Measurements from ENCODE around the gene CA5A. TPM values are rescaled to one million over a fixed set of nuclear protein-coding genes. Genes with fewer than 3 reads are reported as not detected.

CA5A gene
- polyA plus RNA-seq, 4 donors, result under 0.01 TPM; not detected in 3

GRCh38 chr16:87954826-87955225, 18.5 kb upstream of the CA5A start:
- no peak for FAIRE-seq

GRCh38 chr16:87954361-87954760, 18.0 kb upstream of the CA5A start:
- Histone ChIP-seq H3K4me1 (ENCODE audit: control insufficient read depth in 3 of 3, insufficient read depth in 2 of 3, low read depth in 1 of 3, low read length in 2 of 3) (peaks cover 5 to 11% (median 5%) of the 10 kb centered on the region in 3 donors), H3K9me3 (ENCODE audit: control insufficient read depth in 2 of 2, insufficient read depth in 1 of 2, low read depth in 1 of 2, low read length in 1 of 2) (no peaks in the 10 kb centered on the region), H3K4me3 (ENCODE audit: low read depth in 1 of 3, low read length in 3 of 3) (no peak overlapping the region), H3K27me3 (ENCODE audit: control insufficient read depth in 3 of 3, insufficient read depth in 3 of 3, low read length in 3 of 3) (no peaks in the 10 kb centered on the region), H3K36me3 (ENCODE audit: control insufficient read depth in 3 of 3, insufficient read depth in 2 of 3, low read depth in 1 of 3, low read length in 3 of 3) (peaks cover 0 to 48% (median 0%) of the 10 kb centered on the region in 3 donors), H3K27ac (ENCODE audit: low read depth in 1 of 3, low read length in 2 of 3) (peak overlapping the region in 2 of 3 donors; percentile 36 to 76)
- FAIRE-seq (no peak), DNase-seq (no peak)
- 78 to 84% (median 79%) methylated on average over 14 of the region's 14 CpGs for WGBS, 3 donors

More at GRCh38 chr16:87954826-87955225, 18.5 kb upstream of the CA5A start:
- Histone ChIP-seq H3K4me1 (ENCODE audit: control insufficient read depth in 3 of 3, insufficient read depth in 2 of 3, low read depth in 1 of 3, low read length in 2 of 3) (peaks cover 5 to 11% (median 5%) of the 10 kb centered on the region in 3 donors), H3K9me3 (ENCODE audit: control insufficient read depth in 2 of 2, insufficient read depth in 1 of 2, low read depth in 1 of 2, low read length in 1 of 2) (no peaks in the 10 kb centered on the region), H3K27ac (ENCODE audit: low read depth in 1 of 3, low read length in 2 of 3) (peak overlapping the region in 1 of 3 donors; percentile 76), H3K36me3 (ENCODE audit: control insufficient read depth in 3 of 3, insufficient read depth in 2 of 3, low read depth in 1 of 3, low read length in 3 of 3) (peaks cover 0 to 49% (median 0%) of the 10 kb centered on the region in 3 donors), H3K27me3 (ENCODE audit: control insufficient read depth in 3 of 3, insufficient read depth in 3 of 3, low read length in 3 of 3) (no peaks in the 10 kb centered on the region), H3K4me3 (ENCODE audit: low read depth in 1 of 3, low read length in 3 of 3) (no peak overlapping the region)
- 58 to 71% (median 60%) methylated on average over 14 to 15 of the region's 15 CpGs for WGBS, 3 donors
- no peak for DNase-seq

GRCh38 chr16:87953308-87954215, 17.2 kb upstream of the CA5A start:
- H3K9me3 ChIP-seq (ENCODE audit: control insufficient read depth in 2 of 2, insufficient read depth in 1 of 2, low read depth in 1 of 2, low read length in 1 of 2), result no peaks in the 10 kb centered on the region
- WGBS, 3 donors, result 69 to 78% (median 76%) methylated on average over 15 of the region's 15 CpGs
- FAIRE-seq (no peak), DNase-seq (no peak)
- peak overlapping the region in 2 of 3 donors; percentile 36 to 76 for H3K27ac ChIP-seq (ENCODE audit: low read depth in 1 of 3, low read length in 2 of 3)
- no peaks in the 10 kb centered on the region for H3K27me3 ChIP-seq (ENCODE audit: control insufficient read depth in 3 of 3, insufficient read depth in 3 of 3, low read length in 3 of 3)
- H3K36me3 ChIP-seq (ENCODE audit: control insufficient read depth in 3 of 3, insufficient read depth in 2 of 3, low read depth in 1 of 3, low read length in 3 of 3), result peaks cover 0 to 42% (median 0%) of the 10 kb centered on the region in 3 donors
- no peak overlapping the region for H3K4me3 ChIP-seq (ENCODE audit: low read depth in 1 of 3, low read length in 3 of 3)
- H3K4me1 ChIP-seq (ENCODE audit: control insufficient read depth in 3 of 3, insufficient read depth in 2 of 3, low read depth in 1 of 3, low read length in 2 of 3), result peaks cover 5 to 14% (median 5%) of the 10 kb centered on the region in 3 donors

GRCh38 chr16:87952751-87953150, 16.4 kb upstream of the CA5A start:
- Histone ChIP-seq H3K27me3 (ENCODE audit: control insufficient read depth in 3 of 3, insufficient read depth in 3 of 3, low read length in 3 of 3) (no peaks in the 10 kb centered on the region), H3K27ac (ENCODE audit: low read depth in 1 of 3, low read length in 2 of 3) (no peak overlapping the region), H3K36me3 (ENCODE audit: control insufficient read depth in 3 of 3, insufficient read depth in 2 of 3, low read depth in 1 of 3, low read length in 3 of 3) (peaks cover 0 to 36% (median 0%) of the 10 kb centered on the region in 3 donors), H3K4me3 (ENCODE audit: low read depth in 1 of 3, low read length in 3 of 3) (no peak overlapping the region), H3K9me3 (ENCODE audit: control insufficient read depth in 2 of 2, insufficient read depth in 1 of 2, low read depth in 1 of 2, low read length in 1 of 2) (no peaks in the 10 kb centered on the region), H3K4me1 (ENCODE audit: control insufficient read depth in 3 of 3, insufficient read depth in 2 of 3, low read depth in 1 of 3, low read length in 2 of 3) (peaks cover 5 to 20% (median 5%) of the 10 kb centered on the region in 3 donors)
- 90 to 91% (median 91%) methylated on average over 16 of the region's 16 CpGs for WGBS, 3 donors
- FAIRE-seq (no peak), DNase-seq (no peak)

GRCh38 chr16:87951552-87952538, 15.5 kb upstream of the CA5A start:
- DNase-seq (peak; percentile 56 to 73), FAIRE-seq (no peak)
- H3K4me1 ChIP-seq (ENCODE audit: control insufficient read depth in 3 of 3, insufficient read depth in 2 of 3, low read depth in 1 of 3, low read length in 2 of 3), result peaks cover 5 to 24% (median 5%) of the 10 kb centered on the region in 3 donors
- no peaks in the 10 kb centered on the region for H3K27me3 ChIP-seq (ENCODE audit: control insufficient read depth in 3 of 3, insufficient read depth in 3 of 3, low read length in 3 of 3)
- H3K27ac ChIP-seq (ENCODE audit: low read depth in 1 of 3, low read length in 2 of 3), result peak overlapping the region; percentile 90 to 99 (median 92)
- 1 to 2% (median 2%) methylated on average over 49 to 82 of the region's 82 CpGs for WGBS, 3 donors
- no peaks in the 10 kb centered on the region for H3K9me3 ChIP-seq (ENCODE audit: control insufficient read depth in 2 of 2, insufficient read depth in 1 of 2, low read depth in 1 of 2, low read length in 1 of 2)
- peak overlapping the region; percentile 93 to 95 (median 93) for H3K4me3 ChIP-seq (ENCODE audit: low read depth in 1 of 3, low read length in 3 of 3)
- peaks cover 0 to 27% (median 0%) of the 10 kb centered on the region in 3 donors for H3K36me3 ChIP-seq (ENCODE audit: control insufficient read depth in 3 of 3, insufficient read depth in 2 of 3, low read depth in 1 of 3, low read length in 3 of 3)

- no peaks in the 10 kb centered on the region for H3K27me3 ChIP-seq (ENCODE audit: control insufficient read depth in 3 of 3, insufficient read depth in 3 of 3, low read length in 3 of 3)
- FAIRE-seq, result no peak
Measured at GRCh38 chr16:87950765-87951551, 14.6 kb upstream of the CA5A start, which contains the start of gene BANP. TSS of gene BANP (plus strand) at chr16:87951434. CDS start at chr16:87975116, 23,682 bp downstream.

GRCh38 chr16:87949071-87949744, 12.9 kb upstream of the CA5A start:
- WGBS, 3 donors, result 88 to 93% (median 89%) methylated on average over 16 of the region's 16 CpGs
- Histone ChIP-seq H3K4me1 (ENCODE audit: control insufficient read depth in 3 of 3, insufficient read depth in 2 of 3, low read depth in 1 of 3, low read length in 2 of 3) (peaks cover 5 to 22% (median 5%) of the 10 kb centered on the region in 3 donors), H3K27me3 (ENCODE audit: control insufficient read depth in 3 of 3, insufficient read depth in 3 of 3, low read length in 3 of 3) (no peaks in the 10 kb centered on the region), H3K27ac (ENCODE audit: low read depth in 1 of 3, low read length in 2 of 3) (peak overlapping the region in 2 of 3 donors; percentile 45 to 87), H3K4me3 (ENCODE audit: low read depth in 1 of 3, low read length in 3 of 3) (no peak overlapping the region), H3K9me3 (ENCODE audit: control insufficient read depth in 2 of 2, insufficient read depth in 1 of 2, low read depth in 1 of 2, low read length in 1 of 2) (no peaks in the 10 kb centered on the region), H3K36me3 (ENCODE audit: control insufficient read depth in 3 of 3, insufficient read depth in 2 of 3, low read depth in 1 of 3, low read length in 3 of 3) (peaks cover 0 to 9% (median 0%) of the 10 kb centered on the region in 3 donors)
- FAIRE-seq (no peak), DNase-seq (peak; percentile 29 to 61)

More at GRCh38 chr16:87950765-87951551, 14.6 kb upstream of the CA5A start, which contains the start of gene BANP:
- Histone ChIP-seq H3K27ac (ENCODE audit: low read depth in 1 of 3, low read length in 2 of 3) (peak within 1 kb of the TSS; percentile 90 to 99 (median 95)), H3K4me3 (ENCODE audit: low read depth in 1 of 3, low read length in 3 of 3) (peak within 1 kb of the TSS; percentile 93 to 95 (median 93)), H3K36me3 (ENCODE audit: control insufficient read depth in 3 of 3, insufficient read depth in 2 of 3, low read depth in 1 of 3, low read length in 3 of 3) (peaks cover 0 to 21% (median 0%) of the 10 kb centered on the region in 3 donors), H3K4me1 (ENCODE audit: control insufficient read depth in 3 of 3, insufficient read depth in 2 of 3, low read depth in 1 of 3, low read length in 2 of 3) (peaks cover 5 to 16% (median 5%) of the 10 kb centered on the region in 3 donors), H3K9me3 (ENCODE audit: control insufficient read depth in 2 of 2, insufficient read depth in 1 of 2, low read depth in 1 of 2, low read length in 1 of 2) (no peaks in the 10 kb centered on the region)
- WGBS, 3 donors, result 0% methylated on average over 61 to 73 of the region's 73 CpGs
- peak; percentile 99 for DNase-seq

All from small intestine (tissue), 7 donors.